HepG2 (cell line): Measurements from ENCODE around the gene C9orf78. TPM values are rescaled to one million over a fixed set of nuclear protein-coding genes. Genes with fewer than 3 reads are reported as not detected.
A peak's percentile ranks its signal among the peaks of the same experiment; 100 is the strongest.

Experiments used
- FOXK1 ChIP-seq: sonication (generic); formaldehyde crosslinking; IDR thresholded peaks from 2 replicates; pipeline ENCODE4 v1.4.0; 2020; ENCODE audit warnings: low read depth, missing genetic modification reagents, borderline replicate concordance
- GATA4 ChIP-seq: sonication (generic); IDR thresholded peaks from 2 replicates; pipeline ENCODE4 v1.6.1; 2016; ENCODE audit warnings: antibody characterized with exemption, low read depth, borderline replicate concordance
- HIC2 ChIP-seq: sonication (generic); formaldehyde crosslinking; IDR thresholded peaks from 2 replicates; pipeline ENCODE4 v1.9.0; 2022; ENCODE audit warnings: low read depth, missing genetic modification reagents
- KLF16 ChIP-seq, 2 experiments: sonication (generic) in 1 of 2; formaldehyde crosslinking in 1 of 2; IDR thresholded peaks; 2 replicates each; pipeline versions ENCODE4 v1.6.1 to v1.8.0; 2016 to 2023; ENCODE audit warnings: missing genetic modification reagents in 2 of 2, missing compliant biosample characterization in 1 of 2
- MXD1 ChIP-seq: sonication (generic); formaldehyde crosslinking; IDR thresholded peaks from 2 replicates; pipeline ENCODE4 v1.4.0; 2020; ENCODE audit warnings: mild to moderate bottlenecking, missing genetic modification reagents
- NBN ChIP-seq: fragments of 450-650 bp; conservative IDR thresholded peaks from 2 replicates; pipeline ENCODE4 v1.6.1; 2017
- PCBP2 ChIP-seq: fragments of 200-400 bp; formaldehyde crosslinking; optimal IDR thresholded peaks from 2 replicates; pipeline ENCODE3; 2018; ENCODE audit warnings: low read length, low read depth; ENCODE audit not compliant: poor library complexity, severe bottlenecking
- PRDM10 ChIP-seq: sonication (generic); formaldehyde crosslinking; IDR thresholded peaks from 2 replicates; pipeline ENCODE4 v1.4.0; 2020; ENCODE audit warnings: low read depth, missing genetic modification reagents
- PRDM15 ChIP-seq: sonication (generic); formaldehyde crosslinking; IDR thresholded peaks from 2 replicates; pipeline ENCODE4 v1.4.0; 2020; ENCODE audit warnings: missing genetic modification reagents
- SALL1 ChIP-seq: sonication (generic); formaldehyde crosslinking; IDR thresholded peaks from 2 replicates; pipeline ENCODE4 v1.8.0; 2022; ENCODE audit warnings: mild to moderate bottlenecking, missing genetic modification reagents
- TBP ChIP-seq: sonication (generic); formaldehyde crosslinking; IDR thresholded peaks from 2 replicates; pipeline ENCODE4 v1.5.0; 2020; ENCODE audit warnings: missing genetic modification reagents
- XBP1 ChIP-seq: sonication (generic); formaldehyde crosslinking; IDR thresholded peaks from 2 replicates; pipeline ENCODE4 v1.5.0; 2020; ENCODE audit warnings: missing genetic modification reagents
- ZBTB7B ChIP-seq: sonication (generic); formaldehyde crosslinking; IDR thresholded peaks from 2 replicates; pipeline ENCODE4 v1.4.0; 2020; ENCODE audit warnings: missing genetic modification reagents
- ZMYM4 ChIP-seq: sonication (generic); formaldehyde crosslinking; IDR thresholded peaks from 2 replicates; pipeline ENCODE4 v1.8.1; 2023; ENCODE audit warnings: mild to moderate bottlenecking, missing genetic modification reagents
- ZNF382 ChIP-seq: sonication (generic); formaldehyde crosslinking; IDR thresholded peaks from 2 replicates; pipeline ENCODE4 v1.5.0; 2020; ENCODE audit warnings: missing genetic modification reagents, mild to moderate bottlenecking, borderline replicate concordance
- ZNF558 ChIP-seq: sonication (generic); formaldehyde crosslinking; IDR thresholded peaks from 2 replicates; pipeline ENCODE4 v1.9.0; 2022; ENCODE audit warnings: mild to moderate bottlenecking, missing genetic modification reagents, borderline replicate concordance
- ZNF780A ChIP-seq: sonication (generic); formaldehyde crosslinking; IDR thresholded peaks from 2 replicates; pipeline ENCODE4 v1.8.0; 2022; ENCODE audit warnings: mild to moderate bottlenecking, missing genetic modification reagents, moderate library complexity
- polyA plus RNA-seq, 8 experiments: library from polyadenylated mRNA; depleted of rRNA in 3 of 8; stranded (reverse) in 7 of 8; unstranded in 1 of 8; fragments of >200 nt; fragmentation: Illumina TruSeq in 4 of 8; extraction: Trizol in 4 of 8; gene quantifications; 2 replicates each; pipeline versions ENCODE4 v1.2.1 to v1.2.3, GENCODE V29; 2011 to 2016; ENCODE audit warnings: low read depth in 4 of 8, missing spikeins in 1 of 8, mixed read lengths in 1 of 8; ENCODE audit not compliant: insufficient read depth in 1 of 8
- total RNA-seq, 5 experiments: library from RNA; depleted of rRNA; stranded (reverse); fragments of >200 nt; fragmentation: Illumina TruSeq; extraction: Trizol; gene quantifications; 2 replicates each; pipeline ENCODE4 v1.2.3, GENCODE V29; 2016; ENCODE audit warnings: low read depth in 1 of 5

C9orf78 gene
- total and polyA plus RNA-seq, 2 of the 13 experiments (the other 11 are each of a cell fraction or from before 2014, with no cell fraction given): 18.4 to 35.5 TPM

- TF ChIP-seq PRDM15 (CRISPR knock-in tag) (no peak), KLF16 (CRISPR knock-in tag; IDR thresholded peaks at IDR 0.05) (peak in 1 of 2 experiments; percentile 81; a peak in 2 of 4 replicates), ZNF382 (no peak), PCBP2 (no peak), ZBTB7B (CRISPR knock-in tag) (0 out of 2 replicates have a peak, but pooled peaks have one; percentile 29), SALL1 (peak; percentile 84), FOXK1 (CRISPR knock-in tag) (peak; percentile 65; the same call in 1 of the 2 replicates), HIC2 (no peak), TBP (CRISPR knock-in tag) (0 out of 2 replicates have a peak, but pooled peaks have one; percentile 66), MXD1 (peak; percentile 62; the same call in 1 of the 2 replicates), ZNF558 (CRISPR knock-in tag) (peak; percentile 63; the same call in 1 of the 2 replicates), ZMYM4 (CRISPR knock-in tag) (peak; percentile 46), GATA4 (peak; percentile 65; the same call in 1 of the 2 replicates), NBN (no peak), PRDM10 (0 out of 2 replicates have a peak, but pooled peaks have one; percentile 28), XBP1 (CRISPR knock-in tag) (no peak), ZNF780A (CRISPR knock-in tag) (no peak)
Measured at GRCh38 chr9:129802833-129803675, 32.0 kb downstream of the C9orf78 start, which contains the start of gene TOR1B (continued).
